ENCODE data around the gene PAX2.
"Not testable (repeated sequence)": the region's sequence is repeated elsewhere in the genome, so short reads cannot be mapped to it uniquely, and the experiment has no call there.

The PAX2 gene

DNA sequence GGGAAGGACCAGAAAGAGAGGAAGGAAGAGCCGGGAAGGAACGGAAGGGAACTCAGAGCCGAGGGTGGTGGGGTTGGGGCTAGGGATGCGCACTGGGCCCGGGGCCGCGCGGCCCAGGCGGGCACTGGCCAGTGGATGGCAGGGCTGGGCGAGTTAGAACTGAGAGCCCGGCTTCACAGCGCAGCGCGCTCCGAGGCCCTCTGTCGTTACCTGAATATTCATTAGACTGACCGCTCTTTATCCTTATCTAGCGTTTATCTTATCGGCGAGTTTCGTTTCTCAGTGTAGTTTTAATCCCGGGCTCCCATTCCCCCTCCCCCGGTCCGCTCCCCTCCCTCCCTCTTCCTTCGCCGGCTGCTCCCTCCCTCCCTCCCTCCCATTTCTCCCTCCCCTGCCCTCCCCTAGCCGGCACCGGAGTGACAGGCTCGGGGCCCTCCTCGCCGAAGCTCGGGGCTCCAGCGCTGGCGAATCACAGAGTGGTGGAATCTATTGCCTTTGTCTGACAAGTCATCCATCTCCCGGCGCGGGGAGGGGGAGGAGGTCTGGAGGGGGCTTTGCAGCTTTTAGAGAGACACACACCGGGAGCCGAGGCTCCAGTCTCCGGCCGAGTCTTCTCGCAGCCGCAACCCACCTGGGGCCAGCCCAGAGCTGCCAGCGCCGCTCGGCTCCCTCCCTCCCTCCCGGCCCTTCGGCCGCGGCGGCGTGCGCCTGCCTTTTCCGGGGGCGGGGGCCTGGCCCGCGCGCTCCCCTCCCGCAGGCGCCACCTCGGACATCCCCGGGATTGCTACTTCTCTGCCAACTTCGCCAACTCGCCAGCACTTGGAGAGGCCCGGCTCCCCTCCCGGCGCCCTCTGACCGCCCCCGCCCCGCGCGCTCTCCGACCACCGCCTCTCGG, at the start of gene PAX2:
Gene PAX2 (plus strand): TSS at position 596 of the 895 bp plus-strand sequence. CDS start 679 bp downstream, outside the sequence.
- no peak for DNase-seq (ENCODE audit: low read depth)
- no peak within 1 kb of the TSS for H3K4me3 ChIP-seq (ENCODE audit: low read depth, low read length)
- TF ChIP-seq, protein P1, sequence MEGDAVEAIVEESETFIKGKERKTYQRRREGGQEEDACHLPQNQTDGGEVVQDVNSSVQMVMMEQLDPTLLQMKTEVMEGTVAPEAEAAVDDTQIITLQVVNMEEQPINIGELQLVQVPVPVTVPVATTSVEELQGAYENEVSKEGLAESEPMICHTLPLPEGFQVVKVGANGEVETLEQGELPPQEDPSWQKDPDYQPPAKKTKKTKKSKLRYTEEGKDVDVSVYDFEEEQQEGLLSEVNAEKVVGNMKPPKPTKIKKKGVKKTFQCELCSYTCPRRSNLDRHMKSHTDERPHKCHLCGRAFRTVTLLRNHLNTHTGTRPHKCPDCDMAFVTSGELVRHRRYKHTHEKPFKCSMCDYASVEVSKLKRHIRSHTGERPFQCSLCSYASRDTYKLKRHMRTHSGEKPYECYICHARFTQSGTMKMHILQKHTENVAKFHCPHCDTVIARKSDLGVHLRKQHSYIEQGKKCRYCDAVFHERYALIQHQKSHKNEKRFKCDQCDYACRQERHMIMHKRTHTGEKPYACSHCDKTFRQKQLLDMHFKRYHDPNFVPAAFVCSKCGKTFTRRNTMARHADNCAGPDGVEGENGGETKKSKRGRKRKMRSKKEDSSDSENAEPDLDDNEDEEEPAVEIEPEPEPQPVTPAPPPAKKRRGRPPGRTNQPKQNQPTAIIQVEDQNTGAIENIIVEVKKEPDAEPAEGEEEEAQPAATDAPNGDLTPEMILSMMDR (IDR thresholded peaks at IDR 0.05; ENCODE audit: control insufficient read depth, extremely low read depth, insufficient read depth): peak; percentile 22

DNA sequence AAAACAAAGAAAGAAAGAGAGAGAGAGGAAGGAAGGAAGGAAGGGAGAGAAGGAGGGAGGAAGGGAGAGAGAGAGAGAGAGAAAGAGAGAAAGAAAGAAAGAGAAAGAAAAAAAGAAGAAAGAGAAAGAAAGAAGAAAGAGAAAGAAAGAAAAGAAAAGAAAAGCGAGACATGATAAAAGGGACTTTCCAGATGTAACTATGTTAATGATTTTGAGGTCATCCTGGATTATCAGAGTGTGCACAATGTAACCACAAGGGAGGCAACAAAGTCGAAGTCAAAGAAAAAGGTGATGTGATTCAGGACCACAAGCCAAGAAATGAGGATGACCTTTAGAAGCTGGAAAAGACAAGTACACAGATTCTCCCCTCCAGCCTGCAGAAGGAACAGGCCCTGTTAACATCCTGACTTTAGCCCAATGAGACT, 48.9 kb upstream of the PAX2 start:
- no peak for DNase-seq (ENCODE audit: low read depth)
- TF ChIP-seq, protein P1 (IDR thresholded peaks at IDR 0.05; ENCODE audit: control insufficient read depth, extremely low read depth, insufficient read depth): no peak
- no peak overlapping the region for H3K4me3 ChIP-seq (ENCODE audit: low read depth, low read length)

DNA sequence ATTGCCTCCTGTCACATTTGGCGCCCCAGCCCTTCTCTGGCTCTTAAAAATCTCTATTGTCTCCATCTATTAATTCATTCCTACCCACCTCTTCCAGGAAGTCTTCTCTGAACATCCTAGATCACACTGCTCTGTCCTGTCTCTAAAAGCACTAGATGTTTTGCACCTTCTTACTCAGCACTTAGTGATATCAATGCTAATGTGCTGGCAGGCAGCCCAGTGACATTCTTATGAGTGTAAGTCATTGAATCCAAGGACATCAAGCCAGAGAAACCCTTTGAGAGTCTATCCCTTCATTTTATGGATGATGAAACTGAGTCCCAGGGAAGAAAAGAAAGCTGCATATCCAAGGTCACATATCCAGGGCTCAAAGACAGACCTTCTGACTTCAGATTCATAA, 48.3 kb upstream of the PAX2 start:
- DNase-seq (ENCODE audit: low read depth): no peak
- H3K4me3 ChIP-seq (ENCODE audit: low read depth, low read length): no peak overlapping the region
- TF ChIP-seq, protein P1 (IDR thresholded peaks at IDR 0.05; ENCODE audit: control insufficient read depth, extremely low read depth, insufficient read depth): no peak

DNA sequence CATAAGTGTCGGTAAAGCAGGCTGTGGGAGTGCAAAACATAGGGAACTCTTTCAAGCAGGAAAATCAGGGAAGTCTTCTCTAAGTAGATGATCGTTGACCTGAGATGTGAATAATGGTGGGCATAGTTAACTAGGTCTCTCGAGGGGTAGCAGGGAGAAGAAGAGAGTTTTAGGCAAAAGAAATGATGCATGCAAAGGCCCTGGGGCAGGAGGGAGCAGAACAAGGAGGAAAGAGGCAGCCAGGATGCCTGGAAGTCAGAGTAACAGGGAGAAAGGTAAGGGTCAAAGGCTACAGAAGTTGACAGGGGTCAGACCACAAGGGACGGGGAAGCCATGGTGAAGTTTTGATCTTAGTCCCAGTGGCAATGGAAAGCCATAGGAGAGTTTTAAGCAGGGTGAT, 47.8 kb upstream of the PAX2 start:
- H3K4me3 ChIP-seq (ENCODE audit: low read depth, low read length): no peak overlapping the region
- TF ChIP-seq, protein P1 (IDR thresholded peaks at IDR 0.05; ENCODE audit: control insufficient read depth, extremely low read depth, insufficient read depth): no peak
- no peak for DNase-seq (ENCODE audit: low read depth)

DNA sequence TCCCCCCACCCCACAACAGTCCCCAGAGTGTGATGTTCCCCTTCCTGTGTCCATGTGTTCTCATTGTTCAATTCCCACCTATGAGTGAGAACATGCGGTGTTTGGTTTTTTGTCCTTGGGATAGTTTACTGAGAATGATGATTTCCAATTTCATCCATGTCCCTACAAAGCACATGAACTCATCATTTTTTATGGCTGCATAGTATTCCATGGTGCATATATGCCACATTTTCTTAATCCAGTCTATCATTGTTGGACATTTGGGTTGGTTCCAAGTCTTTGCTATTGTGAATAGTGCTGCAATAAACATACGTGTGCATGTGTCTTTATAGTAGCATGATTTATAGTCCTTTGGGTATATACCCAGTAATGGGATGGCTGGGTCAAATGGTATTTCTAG, 43.7 kb upstream of the PAX2 start:
- not testable (repeated sequence) for H3K4me3 ChIP-seq (ENCODE audit: low read depth, low read length); DNase-seq (ENCODE audit: low read depth)

DNA sequence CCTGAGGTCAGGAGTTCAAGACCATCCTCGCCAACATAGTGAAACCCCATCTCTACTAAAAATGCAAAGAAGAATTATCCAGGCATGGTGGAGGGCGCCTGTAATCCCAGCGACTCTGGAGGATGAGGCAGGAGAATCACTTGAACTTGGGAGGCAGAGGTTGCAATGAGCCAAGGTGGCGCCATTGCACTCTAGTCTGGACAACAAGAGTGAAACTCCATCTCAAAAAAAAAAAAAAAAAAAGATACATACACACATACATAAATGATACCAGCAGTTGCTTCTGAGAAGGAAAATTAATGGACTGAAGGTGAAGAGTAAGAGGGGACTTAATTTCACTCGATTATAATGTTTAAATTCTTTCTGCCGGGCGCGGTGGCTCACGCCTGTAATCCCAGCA, 40.2 kb upstream of the PAX2 start:
- TF ChIP-seq, protein P1 (IDR thresholded peaks at IDR 0.05; ENCODE audit: control insufficient read depth, extremely low read depth, insufficient read depth): no peak
- DNase-seq (ENCODE audit: low read depth): no peak
- H3K4me3 ChIP-seq (ENCODE audit: low read depth, low read length): no peak overlapping the region

DNA sequence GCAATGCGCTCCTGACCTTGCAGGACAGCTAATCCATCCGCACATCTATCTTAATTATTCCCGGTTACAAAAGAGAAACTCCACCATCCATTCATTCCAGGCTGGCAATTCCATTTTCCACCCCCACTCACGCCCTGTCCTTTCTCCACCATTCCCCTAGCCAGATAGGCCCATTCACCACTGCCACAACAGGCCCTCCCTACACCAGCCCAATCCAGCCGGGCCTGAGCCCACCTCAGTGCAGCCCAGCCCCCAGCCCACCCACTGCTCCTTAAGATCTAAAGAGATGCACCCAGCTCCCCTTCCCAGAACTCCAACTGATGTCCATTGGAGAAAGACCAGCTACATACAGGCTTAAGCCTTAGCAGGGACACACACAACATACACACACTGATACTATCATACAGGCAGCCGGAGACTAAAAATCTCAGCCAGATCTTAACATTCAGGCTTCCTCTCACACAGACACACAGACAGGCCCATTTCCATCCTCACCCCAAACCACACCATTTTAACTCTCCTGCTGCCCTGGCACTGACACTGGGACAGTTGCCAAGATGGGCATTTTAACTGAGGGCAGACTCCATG, 38.0 kb upstream of the PAX2 start:
- TF ChIP-seq, protein P1 (IDR thresholded peaks at IDR 0.05; ENCODE audit: control insufficient read depth, extremely low read depth, insufficient read depth): no peak
- DNase-seq (ENCODE audit: low read depth): no peak
- H3K4me3 ChIP-seq (ENCODE audit: low read depth, low read length): no peak overlapping the region
